HepG2 (cell line): Measurements from ENCODE around the gene TMEM220. TPM values are rescaled to one million over a fixed set of nuclear protein-coding genes. Genes with fewer than 3 reads are reported as not detected.
A peak's percentile ranks its signal among the peaks of the same experiment; 100 is the strongest.

Source experiments
- ARHGAP35 ChIP-seq: sonication (generic); formaldehyde crosslinking; IDR thresholded peaks from 2 replicates; pipeline ENCODE4 v1.9.0; 2022; ENCODE audit warnings: mild to moderate bottlenecking, inconsistent platforms, moderate library complexity, missing genetic modification reagents, borderline replicate concordance
- DMAP1 ChIP-seq: IDR thresholded peaks from 2 replicates; pipeline ENCODE4 v1.6.1; 2016
- ELF4 ChIP-seq: sonication (generic); formaldehyde crosslinking; IDR thresholded peaks from 2 replicates; pipeline ENCODE4 v1.5.0; 2020; ENCODE audit warnings: missing genetic modification reagents, mild to moderate bottlenecking, moderate library complexity, borderline replicate concordance
- KAT7 ChIP-seq: IDR thresholded peaks from 2 replicates; pipeline ENCODE4 v1.6.1; 2018; ENCODE audit warnings: borderline replicate concordance, missing compliant biosample characterization
- KDM5B ChIP-seq: sonication (generic); formaldehyde crosslinking; IDR thresholded peaks from 2 replicates; pipeline ENCODE4 v1.4.0; 2020; ENCODE audit warnings: missing genetic modification reagents, mild to moderate bottlenecking, borderline replicate concordance
- NFE2L1 ChIP-seq: sonication (generic); formaldehyde crosslinking; IDR thresholded peaks from 2 replicates; pipeline ENCODE4 v1.4.0; 2020; ENCODE audit warnings: missing genetic modification reagents, mild to moderate bottlenecking, borderline replicate concordance
- PHB2 ChIP-seq: fragments of 450-650 bp; IDR thresholded peaks from 2 replicates; pipeline ENCODE4 v1.6.1; 2018; ENCODE audit not compliant: partially characterized antibody
- SIX1 ChIP-seq: sonication (generic); formaldehyde crosslinking; IDR thresholded peaks from 2 replicates; pipeline ENCODE4 v1.4.0; 2020; ENCODE audit warnings: missing genetic modification reagents, borderline replicate concordance
- SMARCC2 ChIP-seq: fragments of 450-650 bp; IDR thresholded peaks from 2 replicates; pipeline ENCODE4 v1.6.1; 2017; ENCODE audit warnings: antibody characterized with exemption, mild to moderate bottlenecking
- TARDBP ChIP-seq: sonication (generic); formaldehyde crosslinking; IDR thresholded peaks from 2 replicates; pipeline ENCODE4 v1.8.0; 2022; ENCODE audit warnings: mild to moderate bottlenecking, missing genetic modification reagents
- THAP11 ChIP-seq: IDR thresholded peaks from 2 replicates; pipeline ENCODE4 v1.6.1; 2016; ENCODE audit warnings: missing biosample characterization, missing genetic modification reagents
- ZNF446 ChIP-seq: sonication (generic); formaldehyde crosslinking; IDR thresholded peaks from 2 replicates; pipeline ENCODE4 v1.5.0; 2020; ENCODE audit warnings: mild to moderate bottlenecking, missing genetic modification reagents
- ZNF629 ChIP-seq: sonication (generic); formaldehyde crosslinking; conservative IDR thresholded peaks from 2 replicates; pipeline ENCODE4 v1.5.0; 2020; ENCODE audit warnings: missing genetic modification reagents
- ZNF775 ChIP-seq: sonication (generic); formaldehyde crosslinking; IDR thresholded peaks from 2 replicates; pipeline ENCODE4 v1.4.0; 2020; ENCODE audit warnings: missing genetic modification reagents, mild to moderate bottlenecking, moderate library complexity, borderline replicate concordance
- polyA plus RNA-seq, 8 experiments: library from polyadenylated mRNA; depleted of rRNA in 3 of 8; stranded (reverse) in 7 of 8; unstranded in 1 of 8; fragments of >200 nt; fragmentation: Illumina TruSeq in 4 of 8; extraction: Trizol in 4 of 8; gene quantifications; 2 replicates each; pipeline versions ENCODE4 v1.2.1 to v1.2.3, GENCODE V29; 2011 to 2016; ENCODE audit warnings: low read depth in 4 of 8, missing spikeins in 1 of 8, mixed read lengths in 1 of 8; ENCODE audit not compliant: insufficient read depth in 1 of 8
- total RNA-seq, 5 experiments: library from RNA; depleted of rRNA; stranded (reverse); fragments of >200 nt; fragmentation: Illumina TruSeq; extraction: Trizol; gene quantifications; 2 replicates each; pipeline ENCODE4 v1.2.3, GENCODE V29; 2016; ENCODE audit warnings: low read depth in 1 of 5
- TF ChIP-seq, protein P1 (sequence below), 2 experiments: IDR thresholded peaks; 2 replicates each; pipeline ENCODE4 v1.6.1; 2011 to 2012; ENCODE audit warnings: low read length in 2 of 2, borderline replicate concordance in 1 of 2, low read depth in 1 of 2, mild to moderate bottlenecking in 1 of 2, moderate library complexity in 1 of 2
- TF ChIP-seq, protein P2 (sequence below): sonication (generic); formaldehyde crosslinking; IDR thresholded peaks from 2 replicates; pipeline ENCODE4 v1.5.0; 2020; ENCODE audit warnings: mild to moderate bottlenecking, missing genetic modification reagents, moderate library complexity
- TF ChIP-seq, protein P3 (sequence below): sonication (generic); formaldehyde crosslinking; conservative IDR thresholded peaks from 2 replicates; pipeline ENCODE4 v1.8.0; 2022; ENCODE audit warnings: mild to moderate bottlenecking, moderate library complexity, missing genetic modification reagents
- TF ChIP-seq, protein P4 (sequence below): sonication (generic); formaldehyde crosslinking; IDR thresholded peaks from 2 replicates; pipeline ENCODE4 v1.5.1; 2020; ENCODE audit warnings: mild to moderate bottlenecking, missing genetic modification reagents, moderate library complexity

TMEM220 gene
- total and polyA plus RNA-seq, 2 of the 13 experiments (the other 11 are each of a cell fraction or from before 2014, with no cell fraction given): 1.3 to 2.2 TPM

DNA sequence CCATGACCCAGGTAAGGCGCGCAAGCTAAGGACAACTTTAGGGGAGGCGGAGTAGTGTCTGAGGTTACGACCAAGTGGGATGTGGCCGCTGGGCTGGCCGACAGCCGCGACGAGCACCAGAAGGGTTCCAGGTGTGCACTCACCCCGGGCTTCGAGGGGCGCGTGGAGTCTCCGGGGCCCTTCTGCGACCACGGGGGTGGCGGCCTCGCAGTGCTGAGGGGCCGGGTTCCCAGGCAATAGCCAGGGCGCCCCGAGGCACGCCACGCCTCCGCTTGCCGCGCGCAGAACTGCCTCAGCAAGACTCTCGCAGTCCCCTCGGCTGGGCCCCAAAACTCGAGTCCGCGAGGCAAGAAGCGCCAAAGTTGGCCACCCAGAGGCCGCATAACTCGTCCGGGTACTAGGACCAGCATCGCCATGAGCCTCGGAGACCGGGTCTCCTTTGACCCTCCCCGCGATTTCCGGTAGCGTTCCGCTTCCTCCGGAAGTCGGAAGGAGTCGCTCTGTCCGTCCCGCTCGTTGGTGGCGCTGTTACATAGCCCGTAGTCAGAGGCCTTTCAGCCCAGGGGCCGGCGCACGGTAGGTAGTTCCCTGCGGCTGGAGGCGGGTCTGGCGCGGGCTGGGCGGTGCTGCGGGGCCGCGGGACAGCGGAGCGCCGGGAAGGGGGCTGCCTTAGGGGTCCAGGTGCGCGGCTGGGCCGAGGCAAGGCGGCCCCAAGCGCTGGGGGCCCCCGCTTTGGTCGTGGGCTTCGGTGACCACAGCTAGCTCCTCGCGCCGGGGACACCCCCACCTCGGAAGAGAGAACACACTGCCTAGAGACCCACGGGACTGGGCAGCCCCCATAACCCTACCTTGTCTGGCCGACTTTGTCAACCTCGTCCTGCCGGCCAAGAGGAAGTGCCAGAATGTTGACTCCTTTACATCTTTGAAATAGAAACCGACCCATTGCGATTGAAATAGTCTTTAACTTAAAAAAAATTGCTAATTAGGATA, 32.4 kb downstream of the TMEM220 start, which contains the start of the genes ADPRM and SCO1 (continued):
- TF ChIP-seq ELF4 (CRISPR knock-in tag) (0 out of 2 replicates have a peak, but pooled peaks have one; percentile 21), SIX1 (CRISPR knock-in tag) (no peak), ARHGAP35 (CRISPR knock-in tag) (0 out of 2 replicates have a peak, but pooled peaks have one; percentile 35), THAP11 (CRISPR knock-in tag) (peak; percentile 94), ZNF446 (CRISPR knock-in tag) (peak; percentile 71; the same call in 1 of the 2 replicates), ZNF629 (CRISPR knock-in tag) (peak; percentile 48; the same call in 1 of the 2 replicates), KDM5B (CRISPR knock-in tag) (peak; percentile 82; the same call in 1 of the 2 replicates), TARDBP (peak; percentile 93), DMAP1 (CRISPR knock-in tag) (peak; percentile 93), KAT7 (CRISPR knock-in tag) (peak; percentile 77; the same call in 1 of the 2 replicates), SMARCC2 (no peak), ZNF775 (CRISPR knock-in tag) (no peak), NFE2L1 (no peak), PHB2 (no peak)
- TF ChIP-seq, protein P1, sequence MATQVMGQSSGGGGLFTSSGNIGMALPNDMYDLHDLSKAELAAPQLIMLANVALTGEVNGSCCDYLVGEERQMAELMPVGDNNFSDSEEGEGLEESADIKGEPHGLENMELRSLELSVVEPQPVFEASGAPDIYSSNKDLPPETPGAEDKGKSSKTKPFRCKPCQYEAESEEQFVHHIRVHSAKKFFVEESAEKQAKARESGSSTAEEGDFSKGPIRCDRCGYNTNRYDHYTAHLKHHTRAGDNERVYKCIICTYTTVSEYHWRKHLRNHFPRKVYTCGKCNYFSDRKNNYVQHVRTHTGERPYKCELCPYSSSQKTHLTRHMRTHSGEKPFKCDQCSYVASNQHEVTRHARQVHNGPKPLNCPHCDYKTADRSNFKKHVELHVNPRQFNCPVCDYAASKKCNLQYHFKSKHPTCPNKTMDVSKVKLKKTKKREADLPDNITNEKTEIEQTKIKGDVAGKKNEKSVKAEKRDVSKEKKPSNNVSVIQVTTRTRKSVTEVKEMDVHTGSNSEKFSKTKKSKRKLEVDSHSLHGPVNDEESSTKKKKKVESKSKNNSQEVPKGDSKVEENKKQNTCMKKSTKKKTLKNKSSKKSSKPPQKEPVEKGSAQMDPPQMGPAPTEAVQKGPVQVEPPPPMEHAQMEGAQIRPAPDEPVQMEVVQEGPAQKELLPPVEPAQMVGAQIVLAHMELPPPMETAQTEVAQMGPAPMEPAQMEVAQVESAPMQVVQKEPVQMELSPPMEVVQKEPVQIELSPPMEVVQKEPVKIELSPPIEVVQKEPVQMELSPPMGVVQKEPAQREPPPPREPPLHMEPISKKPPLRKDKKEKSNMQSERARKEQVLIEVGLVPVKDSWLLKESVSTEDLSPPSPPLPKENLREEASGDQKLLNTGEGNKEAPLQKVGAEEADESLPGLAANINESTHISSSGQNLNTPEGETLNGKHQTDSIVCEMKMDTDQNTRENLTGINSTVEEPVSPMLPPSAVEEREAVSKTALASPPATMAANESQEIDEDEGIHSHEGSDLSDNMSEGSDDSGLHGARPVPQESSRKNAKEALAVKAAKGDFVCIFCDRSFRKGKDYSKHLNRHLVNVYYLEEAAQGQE (IDR thresholded peaks at IDR 0.05; ENCODE audit: borderline replicate concordance in 1 of 2, low read depth in 1 of 2, low read length in 2 of 2): peak in 1 of 2 experiments; percentile 46; a peak in 1 of 4 replicates
- TF ChIP-seq, protein P2, sequence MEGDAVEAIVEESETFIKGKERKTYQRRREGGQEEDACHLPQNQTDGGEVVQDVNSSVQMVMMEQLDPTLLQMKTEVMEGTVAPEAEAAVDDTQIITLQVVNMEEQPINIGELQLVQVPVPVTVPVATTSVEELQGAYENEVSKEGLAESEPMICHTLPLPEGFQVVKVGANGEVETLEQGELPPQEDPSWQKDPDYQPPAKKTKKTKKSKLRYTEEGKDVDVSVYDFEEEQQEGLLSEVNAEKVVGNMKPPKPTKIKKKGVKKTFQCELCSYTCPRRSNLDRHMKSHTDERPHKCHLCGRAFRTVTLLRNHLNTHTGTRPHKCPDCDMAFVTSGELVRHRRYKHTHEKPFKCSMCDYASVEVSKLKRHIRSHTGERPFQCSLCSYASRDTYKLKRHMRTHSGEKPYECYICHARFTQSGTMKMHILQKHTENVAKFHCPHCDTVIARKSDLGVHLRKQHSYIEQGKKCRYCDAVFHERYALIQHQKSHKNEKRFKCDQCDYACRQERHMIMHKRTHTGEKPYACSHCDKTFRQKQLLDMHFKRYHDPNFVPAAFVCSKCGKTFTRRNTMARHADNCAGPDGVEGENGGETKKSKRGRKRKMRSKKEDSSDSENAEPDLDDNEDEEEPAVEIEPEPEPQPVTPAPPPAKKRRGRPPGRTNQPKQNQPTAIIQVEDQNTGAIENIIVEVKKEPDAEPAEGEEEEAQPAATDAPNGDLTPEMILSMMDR (CRISPR knock-in tag): peak; percentile 79
- TF ChIP-seq, protein P3, sequence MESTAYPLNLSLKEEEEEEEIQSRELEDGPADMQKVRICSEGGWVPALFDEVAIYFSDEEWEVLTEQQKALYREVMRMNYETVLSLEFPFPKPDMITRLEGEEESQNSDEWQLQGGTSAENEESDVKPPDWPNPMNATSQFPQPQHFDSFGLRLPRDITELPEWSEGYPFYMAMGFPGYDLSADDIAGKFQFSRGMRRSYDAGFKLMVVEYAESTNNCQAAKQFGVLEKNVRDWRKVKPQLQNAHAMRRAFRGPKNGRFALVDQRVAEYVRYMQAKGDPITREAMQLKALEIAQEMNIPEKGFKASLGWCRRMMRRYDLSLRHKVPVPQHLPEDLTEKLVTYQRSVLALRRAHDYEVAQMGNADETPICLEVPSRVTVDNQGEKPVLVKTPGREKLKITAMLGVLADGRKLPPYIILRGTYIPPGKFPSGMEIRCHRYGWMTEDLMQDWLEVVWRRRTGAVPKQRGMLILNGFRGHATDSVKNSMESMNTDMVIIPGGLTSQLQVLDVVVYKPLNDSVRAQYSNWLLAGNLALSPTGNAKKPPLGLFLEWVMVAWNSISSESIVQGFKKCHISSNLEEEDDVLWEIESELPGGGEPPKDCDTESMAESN: peak; percentile 56
- TF ChIP-seq, protein P4, sequence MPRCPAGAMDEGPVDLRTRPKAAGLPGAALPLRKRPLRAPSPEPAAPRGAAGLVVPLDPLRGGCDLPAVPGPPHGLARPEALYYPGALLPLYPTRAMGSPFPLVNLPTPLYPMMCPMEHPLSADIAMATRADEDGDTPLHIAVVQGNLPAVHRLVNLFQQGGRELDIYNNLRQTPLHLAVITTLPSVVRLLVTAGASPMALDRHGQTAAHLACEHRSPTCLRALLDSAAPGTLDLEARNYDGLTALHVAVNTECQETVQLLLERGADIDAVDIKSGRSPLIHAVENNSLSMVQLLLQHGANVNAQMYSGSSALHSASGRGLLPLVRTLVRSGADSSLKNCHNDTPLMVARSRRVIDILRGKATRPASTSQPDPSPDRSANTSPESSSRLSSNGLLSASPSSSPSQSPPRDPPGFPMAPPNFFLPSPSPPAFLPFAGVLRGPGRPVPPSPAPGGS (CRISPR knock-in tag): peak; percentile 61; the same call in 1 of the 2 replicates
